D721Med (cell line): ENCODE results near the gene ADCK1.

Source experiments
- DNase-seq: peaks from one replicate; pipeline ENCODE4 v3.0.0; 2011; ENCODE audit warnings: low spot score; ENCODE audit not compliant: insufficient read length
- FAIRE-seq: peaks from 2 replicates; lab custom pipeline; 2011; peaks lifted over from hg19 to GRCh38; lab: Jason Lieb, UNC
- TF ChIP-seq, protein P1 (sequence below): IDR thresholded peaks from 2 replicates; pipeline ENCODE4 v1.5.1; 2012; ENCODE audit warnings: mild to moderate bottlenecking, control low read depth; ENCODE audit not compliant: insufficient read depth; ENCODE audit errors: missing control alignments

ADCK1 gene

DNA sequence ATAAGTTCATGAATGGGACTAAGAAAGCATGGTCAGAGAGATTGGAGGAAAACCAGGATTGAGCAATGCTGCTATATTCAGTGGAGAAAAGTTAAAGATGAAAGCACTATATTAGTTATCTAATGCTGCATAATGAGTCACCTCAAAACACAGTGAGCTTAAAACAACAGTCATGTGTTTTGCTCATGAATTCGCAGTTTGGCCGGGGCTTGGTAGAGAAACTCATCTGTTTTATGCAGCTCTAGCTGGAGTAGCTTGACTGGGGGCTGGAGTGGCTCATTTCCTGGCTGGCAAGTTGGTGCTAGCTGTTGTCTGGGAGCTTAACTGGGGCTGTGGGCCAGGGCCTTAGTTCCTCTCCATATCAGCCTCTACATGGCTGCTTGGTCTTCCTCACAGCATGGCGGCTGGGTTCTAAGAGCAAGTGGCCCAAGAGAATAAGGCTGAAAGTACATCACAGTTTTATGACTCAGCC is 90.1 kb downstream of the ADCK1 start:
- DNase-seq: no peak
- TF ChIP-seq, protein P1, sequence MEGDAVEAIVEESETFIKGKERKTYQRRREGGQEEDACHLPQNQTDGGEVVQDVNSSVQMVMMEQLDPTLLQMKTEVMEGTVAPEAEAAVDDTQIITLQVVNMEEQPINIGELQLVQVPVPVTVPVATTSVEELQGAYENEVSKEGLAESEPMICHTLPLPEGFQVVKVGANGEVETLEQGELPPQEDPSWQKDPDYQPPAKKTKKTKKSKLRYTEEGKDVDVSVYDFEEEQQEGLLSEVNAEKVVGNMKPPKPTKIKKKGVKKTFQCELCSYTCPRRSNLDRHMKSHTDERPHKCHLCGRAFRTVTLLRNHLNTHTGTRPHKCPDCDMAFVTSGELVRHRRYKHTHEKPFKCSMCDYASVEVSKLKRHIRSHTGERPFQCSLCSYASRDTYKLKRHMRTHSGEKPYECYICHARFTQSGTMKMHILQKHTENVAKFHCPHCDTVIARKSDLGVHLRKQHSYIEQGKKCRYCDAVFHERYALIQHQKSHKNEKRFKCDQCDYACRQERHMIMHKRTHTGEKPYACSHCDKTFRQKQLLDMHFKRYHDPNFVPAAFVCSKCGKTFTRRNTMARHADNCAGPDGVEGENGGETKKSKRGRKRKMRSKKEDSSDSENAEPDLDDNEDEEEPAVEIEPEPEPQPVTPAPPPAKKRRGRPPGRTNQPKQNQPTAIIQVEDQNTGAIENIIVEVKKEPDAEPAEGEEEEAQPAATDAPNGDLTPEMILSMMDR: no peak
- no peak for FAIRE-seq

DNA sequence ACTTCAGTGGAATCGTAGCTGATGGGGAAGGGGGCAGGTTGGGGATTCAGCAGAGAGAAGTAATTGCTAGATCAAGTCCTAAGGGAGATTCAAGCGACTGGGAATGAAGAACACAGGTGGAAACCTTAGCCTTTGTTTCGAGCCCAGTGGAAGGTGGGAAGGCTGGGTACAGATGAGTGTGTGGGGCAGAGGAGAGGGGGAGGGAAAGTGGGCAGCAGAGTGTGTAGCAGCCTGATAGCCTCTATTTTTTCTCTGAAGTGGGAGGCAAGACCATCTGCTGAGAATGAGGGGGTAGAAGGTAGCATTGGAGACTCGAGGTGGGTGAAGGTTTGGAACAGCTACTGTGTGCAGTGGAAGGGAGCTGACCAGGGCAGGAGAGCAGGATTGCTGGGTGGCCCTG is 91.0 kb downstream of the ADCK1 start:
- TF ChIP-seq, protein P1: no peak
- no peak for FAIRE-seq
- no peak for DNase-seq

DNA sequence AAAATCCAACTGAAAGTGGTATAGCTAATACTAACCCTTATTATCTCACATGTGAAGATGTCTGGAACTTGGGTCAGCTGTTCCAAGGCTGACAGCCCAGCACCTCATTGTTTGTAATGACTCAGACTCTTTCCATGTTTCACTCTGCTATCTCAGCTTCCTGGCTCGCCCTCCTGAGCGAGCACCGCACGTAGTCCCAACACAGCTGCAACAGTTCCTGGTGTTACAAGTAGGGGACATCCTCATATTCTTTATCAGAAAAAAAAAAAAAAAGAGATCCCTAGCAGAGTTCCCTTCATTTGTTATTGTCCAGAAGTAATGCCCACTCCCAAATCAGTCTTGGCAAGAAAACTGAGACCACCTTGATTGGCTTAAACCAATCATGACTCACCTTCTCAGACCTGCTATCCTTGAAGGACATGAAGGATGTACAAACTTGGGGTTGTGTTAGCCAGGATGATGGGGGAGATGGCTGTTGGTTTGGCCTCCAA is 92.5 kb downstream of the ADCK1 start:
- no peak for FAIRE-seq
- TF ChIP-seq, protein P1: no peak
- DNase-seq: no peak

DNA sequence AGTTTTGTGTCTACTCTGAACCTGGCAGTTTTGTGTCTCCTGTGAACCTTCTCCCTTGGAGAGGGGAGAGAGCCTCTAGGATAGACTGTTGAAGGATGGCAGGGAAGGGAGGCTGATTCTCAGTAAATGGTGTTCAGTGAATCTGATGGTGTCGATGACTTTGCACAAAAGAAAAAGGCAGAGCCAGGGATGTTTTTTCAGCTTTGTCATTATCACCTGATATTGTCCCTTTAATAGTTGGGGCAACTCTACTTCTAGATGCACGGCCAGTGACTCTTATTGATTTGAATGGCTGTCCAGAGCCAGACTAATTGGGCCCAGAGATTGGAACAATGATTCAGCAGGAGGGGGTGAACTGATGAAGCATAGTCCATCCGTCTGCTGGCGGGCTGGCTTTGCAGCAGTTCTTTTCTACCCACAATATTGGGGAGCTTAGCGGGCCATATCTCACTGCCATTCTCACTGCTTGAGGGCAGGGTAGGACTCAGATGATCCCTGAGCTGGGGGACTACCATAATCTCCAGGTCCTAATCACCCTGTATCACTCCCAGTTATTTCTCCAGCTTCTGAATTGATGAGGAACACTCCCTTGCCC is 93.1 kb downstream of the ADCK1 start:
- TF ChIP-seq, protein P1: no peak
- no peak for FAIRE-seq
- DNase-seq: no peak

DNA sequence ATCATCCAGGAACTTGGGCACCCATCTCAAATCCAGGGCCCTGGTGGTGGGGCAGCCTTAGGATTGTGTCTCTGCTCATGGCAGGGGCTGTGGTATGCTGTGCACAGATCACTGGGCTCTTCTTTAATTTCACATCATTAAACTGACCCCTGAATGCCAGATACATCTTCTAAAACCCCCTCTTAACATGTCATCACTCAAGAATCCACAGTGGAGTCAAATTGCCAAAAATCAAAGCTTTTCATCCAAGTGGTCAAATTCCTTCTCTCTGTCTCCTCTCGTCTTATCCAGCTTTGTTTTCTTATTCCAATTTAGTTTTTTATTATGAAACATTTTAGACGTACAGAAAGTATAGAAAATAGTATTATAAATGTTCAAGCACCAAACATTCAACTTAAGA is 97.5 kb downstream of the ADCK1 start:
- TF ChIP-seq, protein P1: no peak
- DNase-seq (no peak), FAIRE-seq (no peak)

DNA sequence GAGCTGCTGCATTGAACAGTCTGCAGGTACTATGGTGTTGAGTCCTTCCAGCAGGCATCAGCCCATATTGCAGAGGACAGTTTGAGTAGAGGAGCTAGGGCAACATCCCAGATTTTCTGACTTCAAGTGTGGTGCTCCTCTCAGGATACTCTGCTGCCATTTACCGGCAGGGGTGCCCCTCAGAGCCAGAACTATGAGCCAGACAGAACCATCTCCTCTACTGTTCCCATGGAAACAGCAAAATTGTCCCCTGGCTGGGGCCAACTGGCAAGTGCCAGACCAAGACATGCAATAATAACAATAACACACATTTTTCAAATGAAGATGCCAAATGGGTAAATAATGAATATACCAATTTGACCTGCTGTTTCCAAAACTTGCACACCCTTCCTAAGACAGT is 102.9 kb downstream of the ADCK1 start:
- no peak for FAIRE-seq

DNA sequence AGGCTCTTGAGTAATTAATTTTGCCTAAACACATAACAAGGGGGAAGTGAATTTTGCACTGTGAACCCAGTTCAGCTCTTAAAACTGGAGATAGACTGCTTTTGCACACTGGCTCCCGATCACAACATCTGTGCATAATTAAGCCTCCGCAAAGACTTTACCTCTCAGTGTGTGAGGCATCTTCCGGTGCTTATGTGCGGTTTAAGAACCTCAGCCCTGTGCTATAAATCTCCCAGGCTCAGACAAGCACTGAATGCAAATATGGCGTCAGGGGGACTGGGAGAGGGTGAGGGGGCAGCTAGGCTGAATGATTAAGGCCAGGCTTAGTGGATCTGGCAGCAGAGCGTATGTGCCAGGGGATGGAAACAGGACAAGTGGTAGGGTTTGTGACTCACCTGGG is 103.3 kb downstream of the ADCK1 start:
- DNase-seq: peak; percentile 47

More for the DNA sequence above, 102.9 kb downstream of the ADCK1 start:
- DNase-seq: no peak
- TF ChIP-seq, protein P1: no peak

More for the DNA sequence above, 103.3 kb downstream of the ADCK1 start:
- TF ChIP-seq, protein P1: no peak
- peak; percentile 91 for FAIRE-seq
